Stomach (tissue), 4 donors: ENCODE data around the gene KCNQ5.

Experiments used
- EP300 ChIP-seq: sonication (generic); formaldehyde crosslinking; IDR thresholded peaks from one replicate; pipeline ENCODE4 v1.6.1; 2017; ENCODE audit warnings: antibody characterized with exemption
- POLR2A ChIP-seq, 4 donors: fragments of 450-650 bp; IDR thresholded peaks; one replicate each; pipeline ENCODE4 v1.6.1; 2016; ENCODE audit warnings: antibody characterized with exemption in 4 of 4, control low read depth in 2 of 4, mild to moderate bottlenecking in 1 of 4, moderate library complexity in 1 of 4
- POLR2AphosphoS5 ChIP-seq, 3 donors: sonication (generic); formaldehyde crosslinking; IDR thresholded peaks; one replicate each; pipeline ENCODE4 v1.6.1; 2016; ENCODE audit warnings: antibody characterized with exemption in 3 of 3
- TF ChIP-seq, protein P1 (sequence below), 7 experiments: fragments of 450-650 bp in 4 of 7; fragments of 200-600 bp in 3 of 7; sonication (generic) in 3 of 7; IDR thresholded peaks; one replicate each; pipeline ENCODE4 v1.5.1; 2016 to 2019; ENCODE audit warnings: antibody characterized with exemption in 7 of 7, control low read depth in 2 of 7, mild to moderate bottlenecking in 1 of 7

DNA sequence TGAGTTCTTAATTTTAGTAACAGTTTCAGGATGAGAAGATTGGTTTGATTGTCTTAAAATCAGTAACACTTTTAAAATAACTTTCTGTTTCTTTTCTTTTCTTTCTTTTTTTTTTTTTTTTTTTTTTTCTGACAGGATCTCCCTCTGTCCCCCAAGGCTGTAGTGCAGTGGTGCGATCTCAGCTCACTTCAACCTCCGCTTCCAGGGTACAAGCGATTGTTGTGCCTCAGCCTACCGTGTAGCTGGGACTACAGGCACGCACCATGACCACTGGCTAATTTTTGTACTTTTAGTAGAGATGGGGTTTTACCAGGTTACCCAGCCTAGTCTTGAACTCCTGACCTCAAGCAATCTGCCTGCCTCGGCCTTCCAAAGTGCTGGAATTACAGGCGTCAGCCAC is 33.7 kb upstream of the KCNQ5 start:
- TF ChIP-seq, protein P1, sequence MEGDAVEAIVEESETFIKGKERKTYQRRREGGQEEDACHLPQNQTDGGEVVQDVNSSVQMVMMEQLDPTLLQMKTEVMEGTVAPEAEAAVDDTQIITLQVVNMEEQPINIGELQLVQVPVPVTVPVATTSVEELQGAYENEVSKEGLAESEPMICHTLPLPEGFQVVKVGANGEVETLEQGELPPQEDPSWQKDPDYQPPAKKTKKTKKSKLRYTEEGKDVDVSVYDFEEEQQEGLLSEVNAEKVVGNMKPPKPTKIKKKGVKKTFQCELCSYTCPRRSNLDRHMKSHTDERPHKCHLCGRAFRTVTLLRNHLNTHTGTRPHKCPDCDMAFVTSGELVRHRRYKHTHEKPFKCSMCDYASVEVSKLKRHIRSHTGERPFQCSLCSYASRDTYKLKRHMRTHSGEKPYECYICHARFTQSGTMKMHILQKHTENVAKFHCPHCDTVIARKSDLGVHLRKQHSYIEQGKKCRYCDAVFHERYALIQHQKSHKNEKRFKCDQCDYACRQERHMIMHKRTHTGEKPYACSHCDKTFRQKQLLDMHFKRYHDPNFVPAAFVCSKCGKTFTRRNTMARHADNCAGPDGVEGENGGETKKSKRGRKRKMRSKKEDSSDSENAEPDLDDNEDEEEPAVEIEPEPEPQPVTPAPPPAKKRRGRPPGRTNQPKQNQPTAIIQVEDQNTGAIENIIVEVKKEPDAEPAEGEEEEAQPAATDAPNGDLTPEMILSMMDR (IDR thresholded peaks at IDR 0.05), result no peak
- TF ChIP-seq POLR2A (IDR thresholded peaks at IDR 0.05) (no peak), POLR2AphosphoS5 (IDR thresholded peaks at IDR 0.05) (no peak), EP300 (no peak)
